H9 (cell line): ENCODE data around the gene NAA10. TPM values are rescaled to one million over a fixed set of nuclear protein-coding genes. Genes with fewer than 3 reads are reported as not detected.

Experiments used
- DNase-seq: peaks from one replicate; pipeline ENCODE4 v3.0.0-alpha.2; 2017
- H2AFZ ChIP-seq: one replicate; pipeline ENCODE4 v1.6.1; 2013; ENCODE audit warnings: mild to moderate bottlenecking, low read length, control low read depth, moderate library complexity
- H2AK5ac ChIP-seq: 2 replicates; pipeline ENCODE4 v1.6.1; 2013; ENCODE audit warnings: low read length, control low read depth, mixed read lengths; ENCODE audit not compliant: insufficient read length
- H2BK120ac ChIP-seq: one replicate; pipeline ENCODE4 v1.6.1; 2013; ENCODE audit warnings: low read depth, mild to moderate bottlenecking, low read length, control low read depth, inconsistent platforms; ENCODE audit not compliant: poor library complexity, severe bottlenecking
- H2BK12ac ChIP-seq: 2 replicates; pipeline ENCODE4 v1.6.1; 2013; ENCODE audit warnings: low read length, control low read depth, mixed read lengths, low read depth; ENCODE audit not compliant: insufficient read length
- H2BK15ac ChIP-seq: 2 replicates; pipeline ENCODE4 v1.6.1; 2013; ENCODE audit warnings: low read depth, low read length, control low read depth
- H2BK20ac ChIP-seq: one replicate; pipeline ENCODE4 v1.6.1; 2013; ENCODE audit warnings: low read depth, mild to moderate bottlenecking, low read length, control low read depth, inconsistent platforms; ENCODE audit not compliant: poor library complexity, severe bottlenecking
- H2BK5ac ChIP-seq: 2 replicates; pipeline ENCODE4 v1.6.1; 2013; ENCODE audit warnings: low read length, control low read depth, mixed read lengths; ENCODE audit not compliant: insufficient read length
- H3K14ac ChIP-seq: 2 replicates; pipeline ENCODE4 v1.6.1; 2013; ENCODE audit warnings: low read length, control low read depth; ENCODE audit not compliant: insufficient read depth
- H3K18ac ChIP-seq: 2 replicates; pipeline ENCODE4 v1.6.1; 2013; ENCODE audit warnings: low read depth, mild to moderate bottlenecking, mixed read lengths, low read length, control low read depth; ENCODE audit not compliant: insufficient read length
- H3K23ac ChIP-seq: 2 replicates; pipeline ENCODE4 v1.6.1; 2013; ENCODE audit warnings: low read length, control low read depth, mixed read lengths, low read depth; ENCODE audit not compliant: insufficient read length
- H3K23me2 ChIP-seq: 2 replicates; pipeline ENCODE4 v1.6.1; 2013; ENCODE audit warnings: low read depth, mild to moderate bottlenecking, mixed read lengths, low read length, control low read depth; ENCODE audit not compliant: insufficient read length, poor library complexity, severe bottlenecking
- H3K27ac ChIP-seq: 2 replicates; pipeline ENCODE4 v1.5.1; 2013; ENCODE audit warnings: low read length, control low read depth, mixed read lengths, low read depth; ENCODE audit not compliant: insufficient read length
- H3K27me3 ChIP-seq: 2 replicates; pipeline ENCODE4 v1.6.1; 2013; ENCODE audit warnings: low read length, control low read depth, inconsistent platforms; ENCODE audit not compliant: insufficient read depth
- H3K4ac ChIP-seq: 2 replicates; pipeline ENCODE4 v1.6.1; 2013; ENCODE audit warnings: low read depth, mild to moderate bottlenecking, control low read depth, inconsistent platforms, low read length, moderate library complexity
- H3K4me1 ChIP-seq: 2 replicates; pipeline ENCODE4 v1.6.1; 2013; ENCODE audit warnings: low read length, control low read depth, inconsistent platforms; ENCODE audit not compliant: insufficient read depth
- H3K4me2 ChIP-seq: 2 replicates; pipeline ENCODE4 v1.6.1; 2013; ENCODE audit warnings: low read length, control low read depth, mixed read lengths; ENCODE audit not compliant: insufficient read length, insufficient read depth
- H3K56ac ChIP-seq: 2 replicates; pipeline ENCODE4 v1.6.1; 2013; ENCODE audit warnings: low read depth, mild to moderate bottlenecking, mixed read lengths, low read length, control low read depth; ENCODE audit not compliant: insufficient read length
- H3K79me1 ChIP-seq: 2 replicates; pipeline ENCODE4 v1.6.1; 2013; ENCODE audit warnings: low read depth, mild to moderate bottlenecking, moderate library complexity, low read length, control low read depth, inconsistent platforms; ENCODE audit not compliant: insufficient read depth, poor library complexity, severe bottlenecking
- H3K79me2 ChIP-seq: 2 replicates; pipeline ENCODE4 v1.6.1; 2013; ENCODE audit warnings: low read length, control low read depth, inconsistent platforms; ENCODE audit not compliant: insufficient read depth
- H3K9ac ChIP-seq: 2 replicates; pipeline ENCODE4 v1.6.1; 2013; ENCODE audit warnings: low read length, control low read depth, mixed read lengths; ENCODE audit not compliant: insufficient read length; ENCODE audit errors: extremely low read depth
- H3K9me3 ChIP-seq: one replicate; pipeline ENCODE4 v1.6.1; 2013; ENCODE audit warnings: low read depth, low read length, inconsistent platforms; ENCODE audit not compliant: control insufficient read depth
- H3T11ph ChIP-seq: one replicate; pipeline ENCODE4 v1.6.1; 2013; ENCODE audit warnings: mild to moderate bottlenecking, low read length, control low read depth, inconsistent platforms
- H4K20me1 ChIP-seq: one replicate; pipeline ENCODE4 v1.6.1; 2013; ENCODE audit not compliant: control insufficient read depth, insufficient read length, insufficient read depth
- H4K5ac ChIP-seq: 2 replicates; pipeline ENCODE4 v1.6.1; 2013; ENCODE audit warnings: low read depth, mild to moderate bottlenecking, mixed read lengths, low read length, control low read depth; ENCODE audit not compliant: insufficient read length
- H4K8ac ChIP-seq: replicated peaks from 2 replicates; pipeline ENCODE4 v1.6.1; 2013; ENCODE audit warnings: low read length, control low read depth, mixed read lengths, low read depth; ENCODE audit not compliant: insufficient read length
- H4K91ac ChIP-seq: 2 replicates; pipeline ENCODE4 v1.6.1; 2013; ENCODE audit warnings: low read depth, mild to moderate bottlenecking, moderate library complexity, mixed read lengths, low read length, control low read depth; ENCODE audit not compliant: insufficient read length
- H3K27ac Mint-ChIP-seq, 3 experiments: 2 replicates in 2 of 3; 3 replicates in 1 of 3; pipeline ENCODE4 v1.8.0; 2020 to 2021; ENCODE audit warnings: mixed read lengths in 3 of 3, mild to moderate bottlenecking in 1 of 3, moderate library complexity in 1 of 3
- H3K27me3 Mint-ChIP-seq: 2 replicates; pipeline ENCODE4 v1.8.0; 2021; ENCODE audit warnings: low read depth, mild to moderate bottlenecking, moderate library complexity, mixed read lengths
- H3K36me3 Mint-ChIP-seq, 3 experiments: 2 replicates in 2 of 3; 3 replicates in 1 of 3; pipeline ENCODE4 v1.8.0; 2020 to 2021; ENCODE audit warnings: low read depth in 3 of 3, mixed read lengths in 3 of 3; ENCODE audit not compliant: insufficient read depth in 1 of 3
- H3K4me1 Mint-ChIP-seq, 2 experiments: 2 replicates each; pipeline ENCODE4 v1.8.0; 2020; ENCODE audit warnings: mixed read lengths in 2 of 2
- H3K4me3 Mint-ChIP-seq, 2 experiments: 2 replicates in 1 of 2; 3 replicates in 1 of 2; pipeline ENCODE4 v1.8.0; 2020 to 2021; ENCODE audit warnings: mild to moderate bottlenecking in 2 of 2, mixed read lengths in 2 of 2, moderate library complexity in 1 of 2
- H3K9me3 Mint-ChIP-seq, 2 experiments: 2 replicates in 1 of 2; 3 replicates in 1 of 2; pipeline ENCODE4 v1.8.0; 2020; ENCODE audit warnings: mild to moderate bottlenecking in 2 of 2, mixed read lengths in 2 of 2, moderate library complexity in 1 of 2
- WGBS: extraction: QIAGEN DNeasy Blood & Tissue Kit; methylation state at CpG from one replicate; pipeline ENCODE4 v1.1.7; 2013; ENCODE audit warnings: missing lambda C conversion rate, low lambda C conversion rate, mixed read lengths; ENCODE audit not compliant: insufficient read length; ENCODE audit errors: extremely low coverage; 5-methylcytosine and 5-hydroxymethylcytosine counted together
- total RNA-seq: library from RNA; stranded (reverse); gene quantifications from 2 replicates; pipeline ENCODE4 v1.2.1, GENCODE V29; 2021
- TF ChIP-seq, protein P1 (sequence below): fragments of 200-600 bp; sonication (generic); conservative IDR thresholded peaks from 3 replicates; pipeline ENCODE4 v1.8.0; 2021; ENCODE audit warnings: antibody characterized with exemption, mild to moderate bottlenecking

NAA10 gene
- total RNA-seq, 1 experiment from 2014 or later = 101 TPM

- TF ChIP-seq, protein P1, sequence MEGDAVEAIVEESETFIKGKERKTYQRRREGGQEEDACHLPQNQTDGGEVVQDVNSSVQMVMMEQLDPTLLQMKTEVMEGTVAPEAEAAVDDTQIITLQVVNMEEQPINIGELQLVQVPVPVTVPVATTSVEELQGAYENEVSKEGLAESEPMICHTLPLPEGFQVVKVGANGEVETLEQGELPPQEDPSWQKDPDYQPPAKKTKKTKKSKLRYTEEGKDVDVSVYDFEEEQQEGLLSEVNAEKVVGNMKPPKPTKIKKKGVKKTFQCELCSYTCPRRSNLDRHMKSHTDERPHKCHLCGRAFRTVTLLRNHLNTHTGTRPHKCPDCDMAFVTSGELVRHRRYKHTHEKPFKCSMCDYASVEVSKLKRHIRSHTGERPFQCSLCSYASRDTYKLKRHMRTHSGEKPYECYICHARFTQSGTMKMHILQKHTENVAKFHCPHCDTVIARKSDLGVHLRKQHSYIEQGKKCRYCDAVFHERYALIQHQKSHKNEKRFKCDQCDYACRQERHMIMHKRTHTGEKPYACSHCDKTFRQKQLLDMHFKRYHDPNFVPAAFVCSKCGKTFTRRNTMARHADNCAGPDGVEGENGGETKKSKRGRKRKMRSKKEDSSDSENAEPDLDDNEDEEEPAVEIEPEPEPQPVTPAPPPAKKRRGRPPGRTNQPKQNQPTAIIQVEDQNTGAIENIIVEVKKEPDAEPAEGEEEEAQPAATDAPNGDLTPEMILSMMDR = no peak
- DNase-seq = no peak
- Histone ChIP-seq H3K18ac (no peak overlapping the region), H4K20me1 (no peaks in the 10 kb centered on the region), H3K27me3 (no peaks in the 10 kb centered on the region), H3K14ac (no peak overlapping the region), H3K9me3 (peaks cover 22% of the 10 kb centered on the region), H3K27ac (no peak overlapping the region), H2BK5ac (no peak overlapping the region), H3K23me2 (peaks cover 29% of the 10 kb centered on the region), H2BK20ac (no peak overlapping the region), H4K5ac (no peak overlapping the region), H4K8ac (no peak overlapping the region), H2AFZ (no peak overlapping the region), H3T11ph (no peak overlapping the region), H3K79me2 (no peaks in the 10 kb centered on the region; the same call in 1 of the 2 replicates), H3K4me1 (no peaks in the 10 kb centered on the region), H3K9ac (no peak overlapping the region), H2AK5ac (no peak overlapping the region), H2BK12ac (no peak overlapping the region), H4K91ac (no peak overlapping the region), H3K79me1 (no peaks in the 10 kb centered on the region), H2BK15ac (no peak overlapping the region), H3K56ac (no peak overlapping the region), H2BK120ac (no peak overlapping the region), H3K4me2 (no peak overlapping the region), H3K4ac (no peak overlapping the region), H3K23ac (no peak overlapping the region)
- peaks cover 19 to 43% (median 26%) of the 10 kb centered on the region in 3 experiments for H3K36me3 Mint-ChIP-seq
- peaks cover 6 to 32% of the 10 kb centered on the region in 2 experiments for H3K4me1 Mint-ChIP-seq
- H3K27me3 Mint-ChIP-seq = no peaks in the 10 kb centered on the region; the same call in 1 of the 2 replicates
- peaks cover 59 to 66% of the 10 kb centered on the region in 2 experiments for H3K9me3 Mint-ChIP-seq
- no peak overlapping the region for H3K4me3 Mint-ChIP-seq
- 0 out of 7 replicates have a peak overlapping the region, but pooled peaks of 1 of the 3 experiments have one; percentile 97 for H3K27ac Mint-ChIP-seq
- no CpG with 5 or more reads among the region's 10 CpGs for WGBS
Measured at GRCh38 chrX:153929576-153929975, 5.3 kb downstream of the NAA10 start.
